Stimulated activated CD4-positive, alpha-beta T cell treated with anti-CD3 and anti-CD28 coated beads, TNF-alpha, amount 100 ng/mL, for 24 hours (primary cell): Measurements from ENCODE around the gene OCIAD2.
"Not testable (repeated sequence)": the region's sequence is repeated elsewhere in the genome, so short reads cannot be mapped to it uniquely, and the experiment has no call there.

Experiments
- DNase-seq, 3 experiments: peaks; one replicate each; pipeline ENCODE4 v3.0.0-alpha.2; 2020; ENCODE audit warnings: low read depth in 3 of 3

Gene OCIAD2

DNA sequence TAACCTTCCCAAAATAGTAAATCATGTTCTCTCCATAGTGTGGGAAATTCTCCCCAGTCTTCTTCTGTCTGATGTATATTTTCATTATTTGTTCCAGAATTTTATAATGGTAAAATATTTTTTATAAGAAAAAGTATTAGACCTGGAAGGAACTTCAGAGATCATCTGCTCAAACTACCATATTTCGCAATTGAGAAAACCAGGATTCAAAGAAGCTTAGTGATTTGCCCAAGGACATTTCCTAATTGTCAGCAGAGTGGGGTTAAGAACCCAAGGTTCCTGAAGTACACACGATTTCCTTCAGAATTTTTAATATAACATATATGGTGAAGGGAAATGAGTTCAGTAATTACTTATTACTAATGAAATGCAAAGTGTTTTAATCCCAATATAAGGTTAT, 51.6 kb downstream of the OCIAD2 start:
- DNase-seq: no peak

DNA sequence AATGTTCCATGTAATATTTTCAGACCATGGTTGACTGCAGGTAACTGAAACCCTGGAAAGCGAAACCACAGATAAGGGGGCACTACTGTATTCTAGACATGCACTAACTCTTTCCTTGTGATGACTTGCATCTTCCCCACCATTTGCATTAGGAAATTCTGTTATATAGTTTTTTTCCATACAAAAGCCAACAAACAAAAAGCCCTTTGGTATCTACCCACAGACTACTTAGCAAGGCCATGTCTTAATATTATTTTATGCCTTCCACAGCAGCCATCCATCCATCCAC, 52.2 kb downstream of the OCIAD2 start:
- DNase-seq: no peak

DNA sequence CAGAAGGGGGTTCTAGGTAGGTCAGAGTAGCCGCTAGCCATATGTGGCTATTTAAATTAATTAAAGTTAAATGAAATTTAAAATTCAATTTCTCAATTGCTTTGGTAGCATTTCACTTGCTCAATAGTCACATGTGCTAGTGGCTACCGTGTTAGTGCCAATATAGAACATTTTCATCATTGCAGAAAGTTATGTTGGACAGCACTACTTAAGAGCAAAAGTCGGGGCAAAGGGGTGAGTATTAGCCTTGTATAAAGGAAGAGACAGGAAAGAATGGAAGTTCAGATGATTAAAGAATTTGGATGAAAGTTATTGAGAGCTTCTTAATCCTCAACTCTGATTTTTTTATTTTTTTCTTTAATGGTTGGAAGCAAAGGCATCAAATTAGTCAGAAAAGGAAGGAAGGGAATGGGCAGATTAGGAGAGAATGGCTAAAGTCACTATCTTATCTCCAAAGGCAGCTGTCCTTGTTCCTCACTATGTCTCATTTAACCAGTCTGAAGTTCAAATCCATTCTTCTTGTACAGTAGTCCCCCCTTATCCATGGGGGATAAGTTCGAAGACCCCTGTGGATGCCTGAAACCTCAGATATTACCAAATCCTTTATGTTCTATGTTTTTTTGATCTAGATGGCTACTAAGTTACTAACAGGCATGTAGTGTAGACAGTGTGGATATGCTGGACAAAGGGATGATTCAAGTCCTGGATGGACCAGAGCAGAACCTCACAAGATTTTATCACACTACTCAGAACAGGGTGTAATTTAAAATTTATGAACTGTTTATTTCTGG, 52.8 kb downstream of the OCIAD2 start:
- no peak for DNase-seq

DNA sequence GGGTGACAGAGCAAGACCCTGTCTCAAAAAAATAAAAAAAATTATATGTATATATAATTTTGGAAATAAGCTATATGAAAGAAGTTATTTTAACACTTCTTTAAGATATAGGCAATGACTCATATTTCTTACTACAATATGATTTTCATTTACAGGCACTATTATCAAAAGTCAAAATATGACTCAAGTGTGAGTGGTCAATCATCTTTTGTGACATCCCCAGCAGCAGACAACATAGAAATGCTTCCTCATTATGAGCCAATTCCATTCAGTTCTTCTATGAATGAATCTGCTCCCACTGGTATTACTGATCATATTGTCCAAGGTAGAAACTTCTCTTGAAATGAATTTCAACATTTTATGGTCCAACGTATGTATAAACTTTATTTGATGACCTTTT, 54.9 kb downstream of the OCIAD2 start:
- DNase-seq: no peak

DNA sequence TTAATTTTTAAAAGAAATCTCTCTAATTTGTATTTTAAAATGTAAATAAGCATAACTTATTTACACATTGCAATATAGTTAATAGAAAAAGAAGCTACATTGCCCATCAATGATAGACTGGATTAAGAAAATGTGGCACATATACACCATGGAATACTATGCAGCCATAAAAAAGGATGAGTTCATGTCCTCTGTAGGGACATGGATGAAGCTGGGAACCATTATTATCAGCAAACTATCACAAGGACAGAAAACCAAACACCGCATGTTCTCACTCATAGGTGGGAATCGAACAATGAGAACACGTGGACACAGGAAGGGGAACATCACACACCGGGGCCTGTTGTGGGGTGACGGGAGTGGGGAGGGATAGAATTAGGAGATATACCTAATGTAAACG, 57.8 kb downstream of the OCIAD2 start:
- DNase-seq: not testable (repeated sequence)

DNA sequence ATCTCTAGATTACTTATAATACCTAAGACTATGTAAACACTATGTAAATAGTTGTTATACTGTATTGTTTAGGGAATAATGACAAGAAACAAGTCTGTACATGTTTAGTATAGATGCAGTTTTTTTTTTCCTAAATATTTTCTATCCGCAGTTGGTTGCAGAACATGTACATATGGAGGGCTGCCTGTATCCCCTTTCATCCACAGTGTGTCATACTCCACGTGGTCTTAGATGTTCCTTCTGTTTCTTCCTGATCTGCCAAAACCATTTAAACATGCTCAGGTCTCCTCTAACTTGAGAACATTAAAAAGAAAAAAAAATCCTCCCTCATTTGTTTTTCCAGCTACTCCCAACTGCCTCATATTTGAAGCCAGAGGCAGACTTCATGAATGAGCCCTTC, 61.7 kb downstream of the OCIAD2 start:
- DNase-seq: no peak

DNA sequence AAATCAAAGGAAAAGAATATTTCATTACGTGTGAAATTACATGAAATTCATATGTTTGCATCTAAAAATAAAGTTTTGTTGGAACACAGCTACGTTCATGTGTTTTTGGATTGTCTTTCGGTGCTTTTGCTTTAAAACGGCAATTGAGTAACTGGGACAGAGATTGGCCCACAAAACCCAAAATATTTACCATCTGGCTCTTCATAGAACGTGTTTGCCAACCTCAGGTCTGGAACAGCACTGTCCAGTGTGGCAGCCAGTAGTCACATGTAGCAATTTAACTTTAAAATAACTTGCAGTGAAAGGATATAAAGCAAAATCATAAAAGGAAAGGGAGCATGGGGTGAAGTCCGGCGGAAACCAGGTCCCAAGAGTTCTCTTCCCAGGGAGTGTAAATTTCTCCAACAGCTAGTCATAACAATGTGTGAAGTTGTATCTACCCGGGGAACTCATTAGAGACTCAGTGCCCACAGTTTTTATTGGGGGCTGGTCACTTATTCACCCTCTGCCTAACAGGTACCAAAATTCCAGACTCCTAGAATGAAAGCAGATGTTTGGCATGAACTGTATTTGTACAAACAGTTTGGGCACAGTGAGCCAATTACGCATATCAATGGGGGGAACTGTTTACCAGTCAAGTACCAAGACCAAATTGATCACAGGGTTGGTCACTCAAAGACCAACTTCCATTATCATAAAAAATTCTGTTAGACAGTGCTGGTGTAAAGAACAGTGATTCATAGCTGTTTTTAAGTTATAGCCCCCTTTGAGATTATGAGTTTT, 65.3 kb downstream of the OCIAD2 start:
- DNase-seq: no peak

DNA sequence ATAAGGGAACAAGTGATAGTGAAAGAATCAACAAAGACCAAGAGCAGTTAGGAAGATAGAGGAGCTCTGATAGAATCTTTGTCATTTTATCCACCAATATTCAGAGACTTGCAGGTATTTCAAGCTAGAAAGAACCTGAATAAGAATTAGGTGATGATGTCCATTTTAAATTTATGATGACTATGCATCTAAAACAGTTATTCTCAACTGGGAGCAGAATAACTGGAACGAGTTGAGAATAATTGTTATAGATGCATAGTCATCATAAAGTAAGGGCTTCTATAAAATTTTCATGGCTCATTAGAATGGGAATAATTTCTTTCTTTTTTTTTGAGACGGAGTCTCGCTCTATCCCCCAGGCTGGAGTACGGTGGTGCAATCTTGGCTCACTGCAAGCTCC, 69.9 kb downstream of the OCIAD2 start:
- no peak for DNase-seq
